ENCODE results near the gene FN3KRP.

- TF ChIP-seq CTCF (IDR thresholded peaks at IDR 0.05; ENCODE audit: low read length), result no peak
- TF ChIP-seq EZH2 (IDR thresholded peaks at IDR 0.05; ENCODE audit: borderline replicate concordance, low read length), result no peak
Measured at GRCh38 chr17:82734987-82735866, 18.7 kb downstream of the FN3KRP start, which contains the start of gene FN3K.
